Activated CD4-positive, CD25-positive, alpha-beta regulatory T cell (primary cell): ENCODE results near the gene ANKMY1.

ENCODE experiments used
- DNase-seq, 4 experiments: peaks; one replicate each; lab custom pipeline; 2025; lab: John Stamatoyannopoulos, UW

Gene ANKMY1

GRCh38 chr2:240459401-240460252 lies 98.2 kb downstream of the ANKMY1 start:
- DNase-seq: no peak

GRCh38 chr2:240458900-240459391 lies 98.8 kb downstream of the ANKMY1 start:
- DNase-seq: no peak

GRCh38 chr2:240458044-240458899 lies 99.5 kb downstream of the ANKMY1 start:
- no peak for DNase-seq

GRCh38 chr2:240457223-240458043 lies 100.4 kb downstream of the ANKMY1 start:
- DNase-seq: no peak

- DNase-seq: no peak
Measured at GRCh38 chr2:240456447-240457222, 101.2 kb downstream of the ANKMY1 start.

- DNase-seq: no peak
Measured at GRCh38 chr2:240455647-240456446, 101.9 kb downstream of the ANKMY1 start.

GRCh38 chr2:240455272-240455646 lies 102.5 kb downstream of the ANKMY1 start:
- DNase-seq: no peak

GRCh38 chr2:240454106-240454901 lies 103.5 kb downstream of the ANKMY1 start:
- no peak for DNase-seq

- no peak for DNase-seq
Measured at GRCh38 chr2:240453461-240454105, 104.2 kb downstream of the ANKMY1 start.

- no peak for DNase-seq
Measured at GRCh38 chr2:240452462-240453256, 105.1 kb downstream of the ANKMY1 start.

- DNase-seq: no peak
Measured at GRCh38 chr2:240451791-240452461, 105.9 kb downstream of the ANKMY1 start.

GRCh38 chr2:240451108-240451611 lies 106.6 kb downstream of the ANKMY1 start:
- DNase-seq: no peak

- no peak for DNase-seq
Measured at GRCh38 chr2:240450532-240451107, 107.2 kb downstream of the ANKMY1 start.

- no peak for DNase-seq
Measured at GRCh38 chr2:240449764-240450531, 107.8 kb downstream of the ANKMY1 start.

- DNase-seq: no peak
Measured at GRCh38 chr2:240448387-240449274, 109.2 kb downstream of the ANKMY1 start.
